ENCODE results near the gene HTATIP2. TPM values are rescaled to one million over a fixed set of nuclear protein-coding genes. Genes with fewer than 3 reads are reported as not detected.
A peak's percentile ranks its signal among the peaks of the same experiment; 100 is the strongest.
"Not testable (repeated sequence)": the region's sequence is repeated elsewhere in the genome, so short reads cannot be mapped to it uniquely, and the experiment has no call there.

The HTATIP2 gene
- total RNA-seq, 1 donor from 2014 or later: 6.2 TPM

DNA sequence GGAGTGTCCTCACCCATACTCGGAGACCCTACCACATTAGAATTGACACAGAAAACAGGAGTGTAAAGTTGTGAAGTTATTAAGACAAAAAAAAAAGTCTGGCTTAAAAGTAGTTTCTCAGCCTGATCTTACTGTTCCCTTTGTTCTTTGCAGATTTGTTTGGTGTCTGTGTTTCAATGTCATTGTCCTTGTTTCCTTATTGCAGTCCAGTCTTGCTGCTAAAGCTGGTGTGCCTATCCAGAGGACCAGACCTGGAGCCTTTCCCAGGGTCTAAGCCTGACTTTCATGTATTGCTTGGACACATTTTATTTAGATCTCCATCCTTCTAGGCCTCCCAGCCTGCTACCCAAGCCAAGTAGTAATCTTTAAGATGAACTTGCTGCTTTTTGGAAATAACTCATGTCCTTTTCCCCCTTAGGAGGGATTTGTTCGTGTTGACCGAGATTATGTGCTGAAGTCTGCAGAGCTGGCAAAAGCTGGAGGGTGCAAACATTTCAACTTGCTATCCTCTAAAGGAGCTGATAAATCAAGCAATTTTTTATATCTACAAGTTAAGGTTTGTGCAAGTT is 12.7 kb downstream of the HTATIP2 start:
- DNase-seq: no peak
- Mint-ChIP-seq H3K36me3 (ENCODE audit: unreplicated experiment) (no peaks in the 10 kb centered on the region), H3K9me3 (ENCODE audit: unreplicated experiment) (no peaks in the 10 kb centered on the region), H3K4me1 (ENCODE audit: low read depth, unreplicated experiment) (no peaks in the 10 kb centered on the region), H3K27ac (ENCODE audit: unreplicated experiment) (no peak overlapping the region), H3K4me3 (ENCODE audit: unreplicated experiment) (no peak overlapping the region), H3K27me3 (ENCODE audit: unreplicated experiment) (peaks cover 1% of the 10 kb centered on the region)
- TF ChIP-seq CTCF (IDR thresholded peaks at IDR 0.05; ENCODE audit: partially characterized antibody, unreplicated experiment): no peak

GRCh38 chr11:20385996-20386395 is 22.5 kb downstream of the HTATIP2 start:
- H3K27ac Mint-ChIP-seq (ENCODE audit: unreplicated experiment): peak overlapping the region; percentile 38
- H3K9me3 Mint-ChIP-seq (ENCODE audit: unreplicated experiment); H3K36me3 Mint-ChIP-seq (ENCODE audit: unreplicated experiment); H3K27me3 Mint-ChIP-seq (ENCODE audit: unreplicated experiment); H3K4me1 Mint-ChIP-seq (ENCODE audit: low read depth, unreplicated experiment); DNase-seq: not testable (repeated sequence)
- H3K4me3 Mint-ChIP-seq (ENCODE audit: unreplicated experiment): peak overlapping the region; percentile 96

GRCh38 chr11:20387261-20388095 is 24.0 kb downstream of the HTATIP2 start, which contains the start of gene PRMT3:
PRMT3 (plus strand) TSS chr11:20387716; CDS start chr11:20387747, 31 bp downstream.
- H3K36me3 Mint-ChIP-seq (ENCODE audit: unreplicated experiment): no peaks in the 10 kb centered on the region
- peaks cover 9% of the 10 kb centered on the region for H3K27me3 Mint-ChIP-seq (ENCODE audit: unreplicated experiment)
- peaks cover 2% of the 10 kb centered on the region for H3K9me3 Mint-ChIP-seq (ENCODE audit: unreplicated experiment)
- peaks cover 4% of the 10 kb centered on the region for H3K4me1 Mint-ChIP-seq (ENCODE audit: low read depth, unreplicated experiment)
- DNase-seq: peak; percentile 96
- peak within 1 kb of the TSS; percentile 98 for H3K27ac Mint-ChIP-seq (ENCODE audit: unreplicated experiment)
- H3K4me3 Mint-ChIP-seq (ENCODE audit: unreplicated experiment): peak within 1 kb of the TSS; percentile 96
- peak; percentile 94 for TF ChIP-seq CTCF (IDR thresholded peaks at IDR 0.05; ENCODE audit: partially characterized antibody, unreplicated experiment)

- no peak for DNase-seq
- peak overlapping the region; percentile 94 for H3K4me3 Mint-ChIP-seq (ENCODE audit: unreplicated experiment)
- no peak for TF ChIP-seq CTCF (IDR thresholded peaks at IDR 0.05; ENCODE audit: partially characterized antibody, unreplicated experiment)
- peaks cover 9% of the 10 kb centered on the region for H3K27me3 Mint-ChIP-seq (ENCODE audit: unreplicated experiment)
- peak overlapping the region; percentile 73 for H3K27ac Mint-ChIP-seq (ENCODE audit: unreplicated experiment)
- no peaks in the 10 kb centered on the region for H3K36me3 Mint-ChIP-seq (ENCODE audit: unreplicated experiment)
- peaks cover 2% of the 10 kb centered on the region for H3K9me3 Mint-ChIP-seq (ENCODE audit: unreplicated experiment)
- peaks cover 4% of the 10 kb centered on the region for H3K4me1 Mint-ChIP-seq (ENCODE audit: low read depth, unreplicated experiment)
Observed at GRCh38 chr11:20388096-20389055, 24.9 kb downstream of the HTATIP2 start.

DNA sequence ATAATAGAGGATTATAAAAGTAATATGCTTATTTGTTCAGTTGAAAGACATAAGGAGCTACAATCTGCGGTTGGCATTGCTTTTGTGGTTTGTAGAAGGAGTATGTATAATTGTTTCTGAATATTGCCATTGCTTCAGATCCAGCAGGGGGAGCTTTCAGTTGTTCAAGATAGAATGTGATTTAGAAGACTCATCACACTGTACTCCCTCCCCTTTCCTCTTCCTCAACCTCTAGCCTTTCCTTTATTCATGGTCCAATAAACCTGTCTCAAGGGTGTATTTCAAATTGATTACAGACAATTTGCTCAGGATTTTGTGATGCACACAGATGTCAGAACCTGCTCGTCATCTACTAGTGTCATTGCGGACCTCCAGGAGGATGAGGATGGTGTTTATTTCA is 33.8 kb downstream of the HTATIP2 start:
- Mint-ChIP-seq H3K27ac (ENCODE audit: unreplicated experiment) (no peak overlapping the region), H3K27me3 (ENCODE audit: unreplicated experiment) (no peaks in the 10 kb centered on the region), H3K9me3 (ENCODE audit: unreplicated experiment) (no peaks in the 10 kb centered on the region), H3K36me3 (ENCODE audit: unreplicated experiment) (no peaks in the 10 kb centered on the region), H3K4me3 (ENCODE audit: unreplicated experiment) (no peak overlapping the region), H3K4me1 (ENCODE audit: low read depth, unreplicated experiment) (peaks cover 2% of the 10 kb centered on the region)
- DNase-seq: no peak
- peak; percentile 51 for TF ChIP-seq CTCF (IDR thresholded peaks at IDR 0.05; ENCODE audit: partially characterized antibody, unreplicated experiment)

Measured in glutamatergic neuron (in vitro differentiated cells).